ENCODE results near the gene ATF5. TPM values are rescaled to one million over a fixed set of nuclear protein-coding genes. Genes with fewer than 3 reads are reported as not detected.
"Not testable (repeated sequence)": the region's sequence is repeated elsewhere in the genome, so short reads cannot be mapped to it uniquely, and the experiment has no call there.

ATF5 gene
- total and polyA plus RNA-seq, 9 donors, result 4.3 to 23.5 (median 16.3) TPM

DNA sequence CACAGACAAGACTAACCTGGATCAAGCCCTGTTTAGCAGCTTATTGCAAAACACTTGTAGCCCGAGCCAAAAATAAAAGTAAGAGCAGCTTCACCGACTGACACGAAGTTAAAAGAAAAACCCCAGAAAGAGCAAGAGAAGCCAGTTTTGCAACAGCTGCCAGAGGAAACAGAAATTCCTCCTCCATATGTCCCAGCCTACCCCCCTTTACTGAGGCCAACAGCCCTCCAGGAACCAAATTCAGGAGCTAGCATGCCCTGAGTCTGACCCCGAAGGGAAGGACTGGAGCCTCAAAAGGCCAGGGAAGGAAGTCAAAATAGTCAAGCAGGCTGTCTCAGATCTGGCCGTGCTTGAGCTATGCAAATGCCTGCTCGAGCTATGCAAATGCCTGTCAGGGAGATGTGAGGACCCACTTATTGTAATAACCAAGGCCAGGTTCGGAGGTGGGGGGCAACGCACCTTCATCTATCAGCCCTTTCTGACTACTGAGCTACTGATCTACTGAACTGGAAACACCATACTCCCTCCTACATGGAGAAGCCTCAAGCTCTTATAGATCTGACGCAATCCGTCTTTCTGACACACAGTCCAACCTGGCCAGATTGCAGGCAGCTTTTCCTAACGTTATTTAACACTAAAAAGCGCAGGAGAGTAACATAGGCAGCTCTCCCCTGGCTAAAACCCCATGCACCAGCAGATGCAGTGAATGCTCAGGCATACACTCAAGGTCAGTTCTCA lies 25.3 kb downstream of the ATF5 start:
- Histone ChIP-seq H3K36me3 (no peaks in the 10 kb centered on the region), H3K4me3 (no peak overlapping the region), H3K9me3 (no peaks in the 10 kb centered on the region), H3K27me3 (no peaks in the 10 kb centered on the region), H3K4me1 (ENCODE audit: insufficient read depth) (peaks cover 40% of the 10 kb centered on the region), H3K27ac (peak overlapping the region in 1 of 2 donors; percentile 86)
- WGBS, 3 donors, result 2 to 8% (median 3%) methylated on average over 12 of the region's 12 CpGs
- peak; percentile 66 to 81 (median 72) for DNase-seq
- TF ChIP-seq POLR2A (IDR thresholded peaks at IDR 0.05) (no peak), EP300 (IDR thresholded peaks at IDR 0.05) (no peak)
- TF ChIP-seq, protein P1, sequence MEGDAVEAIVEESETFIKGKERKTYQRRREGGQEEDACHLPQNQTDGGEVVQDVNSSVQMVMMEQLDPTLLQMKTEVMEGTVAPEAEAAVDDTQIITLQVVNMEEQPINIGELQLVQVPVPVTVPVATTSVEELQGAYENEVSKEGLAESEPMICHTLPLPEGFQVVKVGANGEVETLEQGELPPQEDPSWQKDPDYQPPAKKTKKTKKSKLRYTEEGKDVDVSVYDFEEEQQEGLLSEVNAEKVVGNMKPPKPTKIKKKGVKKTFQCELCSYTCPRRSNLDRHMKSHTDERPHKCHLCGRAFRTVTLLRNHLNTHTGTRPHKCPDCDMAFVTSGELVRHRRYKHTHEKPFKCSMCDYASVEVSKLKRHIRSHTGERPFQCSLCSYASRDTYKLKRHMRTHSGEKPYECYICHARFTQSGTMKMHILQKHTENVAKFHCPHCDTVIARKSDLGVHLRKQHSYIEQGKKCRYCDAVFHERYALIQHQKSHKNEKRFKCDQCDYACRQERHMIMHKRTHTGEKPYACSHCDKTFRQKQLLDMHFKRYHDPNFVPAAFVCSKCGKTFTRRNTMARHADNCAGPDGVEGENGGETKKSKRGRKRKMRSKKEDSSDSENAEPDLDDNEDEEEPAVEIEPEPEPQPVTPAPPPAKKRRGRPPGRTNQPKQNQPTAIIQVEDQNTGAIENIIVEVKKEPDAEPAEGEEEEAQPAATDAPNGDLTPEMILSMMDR (IDR thresholded peaks at IDR 0.05), result peak in 1 of 3 donors; percentile 6
- intact Hi-C loops (cut with DNase I), result no loop called here

DNA sequence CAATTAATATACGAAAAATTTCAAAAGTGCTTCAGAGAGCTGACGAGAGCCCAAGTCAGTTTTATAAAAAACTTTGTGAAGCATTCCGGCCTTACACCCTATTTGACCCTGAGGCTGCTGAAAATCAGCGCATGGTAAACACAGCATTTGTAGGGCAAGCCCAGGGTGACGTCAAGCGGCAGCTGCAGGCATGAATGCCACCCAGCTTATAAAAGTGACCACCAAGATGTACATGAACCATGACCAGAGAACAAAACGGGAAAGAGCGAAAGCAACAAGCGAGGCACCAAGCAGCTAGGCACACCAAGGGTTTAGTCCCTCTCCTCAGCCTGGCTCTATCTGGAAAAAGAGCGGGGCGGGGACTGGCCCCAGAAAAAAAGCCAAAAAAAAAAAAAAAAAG lies 25.9 kb downstream of the ATF5 start:
- intact Hi-C loops (cut with DNase I), result no loop called here
- Histone ChIP-seq H3K4me1 (ENCODE audit: insufficient read depth) (peaks cover 35% of the 10 kb centered on the region), H3K36me3 (no peaks in the 10 kb centered on the region), H3K27me3 (no peaks in the 10 kb centered on the region), H3K4me3 (no peak overlapping the region), H3K9me3 (no peaks in the 10 kb centered on the region), H3K27ac (peak overlapping the region in 1 of 2 donors; percentile 86)
- peak in 1 of 5 donors; percentile 45 for DNase-seq
- 2 to 12% (median 5%) methylated on average over 11 of the region's 11 CpGs for WGBS, 3 donors
- TF ChIP-seq EP300 (IDR thresholded peaks at IDR 0.05) (no peak), POLR2A (IDR thresholded peaks at IDR 0.05) (no peak)
- TF ChIP-seq, protein P1 (IDR thresholded peaks at IDR 0.05), result no peak

DNA sequence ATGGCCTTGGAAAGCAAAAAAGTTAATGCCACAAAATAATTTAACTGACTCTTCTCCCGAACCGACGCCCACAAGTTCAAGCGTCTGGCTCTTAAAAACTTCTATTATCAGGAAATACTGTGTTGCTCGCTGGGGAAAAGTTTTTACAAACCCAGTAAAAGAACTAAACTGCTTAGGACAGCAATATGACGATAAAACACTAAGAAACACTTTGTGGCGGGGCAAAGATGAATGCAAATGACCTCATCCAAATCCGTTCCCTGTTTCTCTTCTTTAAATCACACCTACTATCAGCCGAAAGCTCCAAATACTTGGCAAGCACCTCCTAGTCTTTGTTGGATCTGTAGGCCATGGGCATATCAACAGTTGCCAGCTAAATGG lies 27.1 kb downstream of the ATF5 start:
- intact Hi-C loops (cut with DNase I), result no loop called here

DNA sequence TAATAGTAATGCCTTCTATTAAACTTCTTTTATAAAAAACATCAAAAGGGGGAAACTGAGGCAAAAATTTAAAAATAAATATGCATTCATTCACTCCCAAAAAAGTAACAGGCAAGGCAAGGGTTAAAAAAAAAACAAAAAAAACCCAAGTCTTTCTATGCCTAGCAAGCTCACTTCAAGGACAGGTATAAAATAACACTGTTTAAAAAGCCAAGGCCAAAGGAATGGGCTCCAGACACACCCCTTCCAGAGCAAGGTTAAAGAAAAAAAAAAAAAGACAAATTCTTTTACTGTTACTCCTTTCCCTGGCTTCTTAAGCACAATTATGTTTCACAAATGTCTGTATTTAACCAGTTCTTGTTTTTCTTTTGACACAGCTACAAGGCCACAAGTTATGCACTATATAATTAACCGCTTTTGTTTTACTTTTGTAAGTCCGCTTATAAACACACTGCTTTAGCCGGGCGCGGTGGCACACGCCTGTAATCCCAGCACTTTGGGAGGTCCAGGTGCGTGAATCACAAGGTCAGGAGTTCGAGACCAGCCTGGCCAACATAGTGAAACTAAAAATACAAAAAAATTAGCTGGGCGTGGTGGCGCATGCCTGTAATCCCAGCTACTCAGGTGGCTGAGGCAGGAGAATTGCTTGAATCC lies 28.4 kb downstream of the ATF5 start:
- H3K27me3 ChIP-seq, result no peaks in the 10 kb centered on the region
- DNase-seq, result peak in 1 of 5 donors; percentile 58
- peaks cover 16% of the 10 kb centered on the region for H3K4me1 ChIP-seq (ENCODE audit: insufficient read depth)
- peak overlapping the region; percentile 14 for H3K4me3 ChIP-seq
- TF ChIP-seq, protein P1 (IDR thresholded peaks at IDR 0.05), result no peak
- TF ChIP-seq EP300 (IDR thresholded peaks at IDR 0.05), result no peak
- no peaks in the 10 kb centered on the region for H3K9me3 ChIP-seq
- H3K27ac ChIP-seq, result peak overlapping the region in 1 of 2 donors; percentile 86
- 5 to 26% (median 18%) methylated on average over 10 of the region's 10 CpGs for WGBS, 3 donors
- no peaks in the 10 kb centered on the region for H3K36me3 ChIP-seq
- intact Hi-C loops (cut with DNase I), result no loop called here

More for the DNA sequence above, 27.1 kb downstream of the ATF5 start:
- Histone ChIP-seq H3K4me3 (peak overlapping the region; percentile 14), H3K27ac (peak overlapping the region in 1 of 2 donors; percentile 86), H3K9me3 (no peaks in the 10 kb centered on the region), H3K36me3 (no peaks in the 10 kb centered on the region), H3K27me3 (no peaks in the 10 kb centered on the region), H3K4me1 (ENCODE audit: insufficient read depth) (peaks cover 27% of the 10 kb centered on the region)
- TF ChIP-seq POLR2A (IDR thresholded peaks at IDR 0.05), result no peak
- no peak for TF ChIP-seq EP300 (IDR thresholded peaks at IDR 0.05)
- TF ChIP-seq, protein P1 (IDR thresholded peaks at IDR 0.05), result no peak
- DNase-seq, result no peak
- 2 to 14% (median 11%) methylated on average over 9 of the region's 9 CpGs for WGBS, 3 donors

DNA sequence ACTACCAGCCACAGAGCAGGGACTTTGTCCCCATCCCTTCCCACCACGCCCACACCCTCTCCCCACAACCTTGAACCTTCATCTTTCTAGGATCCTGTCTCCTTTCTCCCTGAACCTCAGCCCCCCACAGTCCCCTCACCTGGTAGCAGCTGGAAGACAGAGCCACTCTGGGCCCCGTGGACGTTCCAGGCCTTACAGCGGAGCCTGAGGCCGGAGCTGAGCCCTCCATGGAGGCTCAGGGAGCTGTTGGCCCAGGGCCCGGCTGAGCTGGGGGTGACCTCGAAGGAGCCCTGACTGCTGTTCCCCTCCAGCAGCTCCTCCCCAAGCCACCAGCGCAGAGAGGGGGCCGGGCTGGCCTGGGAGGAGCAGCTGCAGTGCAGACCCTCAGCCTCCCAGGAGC lies 29.1 kb downstream of the ATF5 start:
- intact Hi-C loops (cut with DNase I); H3K9me3 ChIP-seq; H3K27me3 ChIP-seq; H3K36me3 ChIP-seq: not testable (repeated sequence)
- peak overlapping the region; percentile 22 to 86 for H3K27ac ChIP-seq
- DNase-seq, result peak in 3 of 5 donors; percentile 47 to 60 (median 57)
- 7 to 26% (median 12%) methylated on average over 7 to 9 of the region's 9 CpGs for WGBS, 3 donors
- H3K4me1 ChIP-seq (ENCODE audit: insufficient read depth), result peaks cover 12% of the 10 kb centered on the region
- peak overlapping the region; percentile 8 for H3K4me3 ChIP-seq

DNA sequence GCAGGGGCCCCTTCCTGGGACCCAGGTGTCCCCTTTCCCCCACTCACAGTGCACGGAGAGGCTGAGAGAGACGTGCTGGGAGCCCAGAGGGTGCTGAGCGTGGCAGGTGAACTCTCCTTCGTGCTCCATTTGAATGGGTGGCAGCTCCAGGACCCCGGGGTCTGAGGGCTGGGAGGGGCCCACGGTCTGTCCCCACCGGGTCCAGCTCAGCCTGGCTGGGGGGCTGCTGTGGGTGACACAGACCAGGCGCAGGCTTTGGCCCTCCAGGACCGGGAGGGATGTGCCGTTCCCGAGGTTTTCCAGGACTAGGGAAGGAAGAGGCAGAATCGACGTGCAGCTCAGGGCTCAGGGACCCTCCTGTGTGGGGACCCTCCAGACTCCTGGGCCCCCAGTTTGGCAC lies 29.6 kb downstream of the ATF5 start:
- intact Hi-C loops (cut with DNase I); H3K9me3 ChIP-seq; DNase-seq; H3K27me3 ChIP-seq; H3K36me3 ChIP-seq; H3K4me1 ChIP-seq (ENCODE audit: insufficient read depth): not testable (repeated sequence)
- peak overlapping the region; percentile 8 for H3K4me3 ChIP-seq
- H3K27ac ChIP-seq, result peak overlapping the region; percentile 22 to 86
- 25 to 29% (median 27%) methylated on average over 13 of the region's 13 CpGs for WGBS, 3 donors

DNA sequence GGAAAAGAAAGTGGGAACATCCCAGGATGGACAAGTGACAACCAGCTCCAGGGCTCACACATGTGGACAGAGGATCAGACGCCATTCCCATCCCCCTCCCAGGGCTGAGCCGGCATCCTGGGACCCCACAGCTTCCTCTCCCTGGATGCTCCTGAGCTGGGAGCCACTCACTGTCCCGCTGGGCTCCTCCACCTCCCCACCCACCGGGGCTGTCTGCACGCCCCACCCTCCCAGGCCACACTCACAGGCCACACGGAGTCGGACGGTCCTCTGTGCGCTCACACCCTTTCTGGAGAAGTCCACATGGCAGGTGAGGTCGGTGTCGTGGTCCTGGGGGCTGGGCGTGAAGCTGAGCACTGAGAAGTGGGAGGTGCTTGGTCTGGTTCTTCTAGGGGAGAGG lies 30.9 kb downstream of the ATF5 start:
- WGBS, 3 donors, result 6% methylated on average over 2 of the region's 12 CpGs; no CpG with 5 or more reads in 2 of the 3 donors
- H3K4me1 ChIP-seq (ENCODE audit: insufficient read depth); H3K27ac ChIP-seq; H3K4me3 ChIP-seq; intact Hi-C loops (cut with DNase I); H3K9me3 ChIP-seq; H3K36me3 ChIP-seq; DNase-seq; H3K27me3 ChIP-seq: not testable (repeated sequence)

Measured in ovary (tissue), 9 donors.